GM21786 (cell line): ENCODE measurements around the gene GAB1.
"Not testable (repeated sequence)": the region's sequence is repeated elsewhere in the genome, so short reads cannot be mapped to it uniquely, and the experiment has no call there.

Source experiments
- ATAC-seq: cut with Tn5 transposase; IDR thresholded peaks from one replicate; pipeline ENCODE4 v1.9.1; 2021; ENCODE audit not compliant: unreplicated experiment

GAB1 gene

DNA sequence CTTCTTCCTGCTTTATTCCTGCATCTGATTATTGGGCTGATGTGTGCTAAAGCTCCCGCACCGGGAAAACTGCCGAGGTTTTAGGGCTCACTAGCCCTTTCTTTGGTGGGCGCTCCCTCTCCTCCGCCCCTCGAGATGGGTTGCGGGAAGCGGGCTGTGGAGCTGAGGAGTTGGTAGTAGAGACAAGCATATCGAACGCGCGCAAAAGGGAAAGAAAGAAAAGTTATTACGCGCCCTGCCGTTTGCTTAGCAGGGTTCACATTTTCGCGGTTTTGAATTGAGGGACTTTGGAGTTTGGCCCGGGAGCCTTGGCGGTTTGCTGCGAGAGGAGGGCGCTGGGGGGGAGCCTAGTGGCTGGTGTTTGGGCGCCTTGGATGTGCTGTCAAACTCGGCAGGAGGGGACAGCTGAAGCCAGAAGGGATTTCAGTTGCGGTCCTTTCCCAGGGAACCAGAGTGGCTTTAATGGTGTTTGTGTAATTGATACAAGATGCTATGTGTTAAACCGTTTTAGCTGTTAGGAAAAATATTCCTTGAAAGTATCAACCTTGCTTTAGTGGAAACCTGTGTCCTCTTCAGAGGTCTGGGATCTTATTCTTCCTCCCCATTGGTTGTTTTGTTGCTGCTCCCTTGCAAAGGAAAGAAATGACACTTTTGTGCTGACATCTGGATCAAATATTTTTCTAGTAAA, 1.1 kb downstream of the GAB1 start:
- ATAC-seq = no peak

DNA sequence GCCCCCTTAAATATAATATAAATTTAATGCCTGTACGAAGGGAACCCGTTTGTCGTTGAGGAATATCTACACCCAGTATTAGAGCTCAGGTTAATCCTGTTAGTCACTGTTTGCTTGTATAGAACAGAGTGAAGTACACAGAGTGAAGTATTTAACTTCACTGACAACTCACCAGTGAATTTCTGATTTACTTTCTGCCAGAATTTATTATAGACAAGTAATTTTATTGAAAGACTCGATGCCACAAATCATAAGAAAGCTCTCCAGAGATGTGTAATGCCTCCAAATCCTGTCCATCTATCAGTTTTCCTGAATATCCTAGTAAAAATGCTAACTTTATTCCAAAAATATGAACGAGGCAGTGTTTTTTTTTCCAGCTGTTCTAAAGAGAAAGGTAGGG, 1.6 kb downstream of the GAB1 start:
- ATAC-seq = no peak

DNA sequence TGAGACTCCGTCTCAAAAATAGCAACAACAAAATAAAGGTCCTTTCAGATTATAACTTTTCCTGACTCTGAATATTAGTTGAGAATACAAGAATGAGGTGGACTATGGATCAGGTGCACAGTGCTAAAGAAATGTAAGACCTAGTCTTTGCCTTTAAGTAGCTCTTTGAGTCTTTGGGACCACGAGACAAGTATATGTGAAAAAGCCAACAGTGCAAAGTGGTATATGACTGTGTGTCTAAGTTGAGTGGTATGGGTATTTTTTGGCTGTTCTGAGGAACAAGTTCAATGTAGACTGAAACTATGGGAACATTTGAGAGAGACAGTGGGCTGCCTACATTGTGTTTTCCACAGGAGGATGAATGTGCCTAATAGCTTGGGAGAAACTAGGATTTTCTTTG, 2.8 kb downstream of the GAB1 start:
- ATAC-seq = no peak

DNA sequence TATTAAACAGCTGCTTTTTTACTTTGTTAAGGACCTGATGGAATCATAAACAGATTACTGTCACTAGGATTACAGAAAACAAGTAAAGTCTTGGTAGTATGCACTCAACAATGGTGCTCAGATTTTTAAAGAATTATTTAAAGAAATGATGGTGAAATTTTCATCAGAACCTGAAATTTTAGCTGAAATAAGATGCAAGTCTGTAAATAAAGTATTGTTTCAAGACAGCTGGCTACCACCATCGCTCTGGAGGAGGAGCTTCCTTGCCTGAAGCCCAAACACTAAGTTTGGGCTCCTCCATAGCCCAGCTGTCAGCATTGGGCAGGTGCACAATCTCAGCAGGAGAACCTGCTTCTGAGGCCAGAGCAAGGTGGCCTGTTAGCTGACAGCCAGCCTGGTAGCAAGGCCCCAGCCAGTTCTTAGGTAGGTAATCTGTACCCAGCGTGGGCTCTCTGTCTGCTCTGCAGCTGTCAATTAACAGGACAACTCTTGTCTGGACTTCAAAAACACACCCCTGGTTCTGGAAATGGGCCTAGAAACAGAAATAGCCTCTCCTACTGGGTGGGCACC, 4.6 kb downstream of the GAB1 start:
- ATAC-seq = no peak

DNA sequence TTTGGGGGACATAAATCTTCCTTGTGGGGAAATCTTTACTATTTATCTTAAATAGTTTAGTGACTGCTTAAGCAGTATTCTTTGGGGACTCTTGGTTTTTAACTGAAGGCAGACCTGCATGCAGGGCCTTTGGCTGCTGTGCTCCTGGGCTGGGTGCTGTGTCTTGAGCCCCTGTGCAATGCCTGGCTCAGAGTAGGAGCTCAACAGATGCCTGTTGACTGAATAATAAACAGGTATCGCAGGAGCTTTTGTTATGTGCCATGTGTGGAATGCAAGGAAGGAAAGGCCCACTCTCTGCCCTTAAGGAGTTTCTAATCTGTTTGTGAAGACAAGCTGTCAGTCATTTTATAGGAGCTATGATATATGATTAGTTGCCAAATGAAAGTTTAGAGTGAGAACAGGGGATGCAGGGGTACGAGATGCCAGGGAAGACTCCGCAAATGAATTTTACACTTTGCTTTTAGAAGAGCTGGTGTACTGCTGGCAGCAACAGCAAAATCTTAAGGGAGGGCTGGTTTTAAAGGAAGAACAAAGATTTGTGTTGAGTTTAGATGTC, 6.7 kb downstream of the GAB1 start:
- ATAC-seq = no peak

DNA sequence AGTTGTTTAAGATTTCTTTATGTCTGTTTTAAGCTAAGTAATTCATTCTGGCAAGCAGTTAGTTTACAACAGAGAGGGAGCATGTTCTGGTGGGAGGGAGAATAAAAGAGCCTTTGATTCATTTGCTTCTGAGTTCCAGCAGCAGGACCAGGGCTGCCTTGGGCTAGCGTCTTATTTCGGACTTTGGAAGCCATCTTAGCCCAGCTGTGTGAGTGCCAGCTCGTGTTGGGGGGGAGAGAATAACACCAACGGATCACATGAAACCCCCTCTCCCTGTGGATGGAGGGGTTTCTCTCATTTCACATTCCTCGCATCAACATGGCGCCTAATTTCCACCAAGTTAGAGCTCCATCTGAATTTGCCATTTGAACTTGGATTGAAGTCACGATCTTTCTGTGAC, 7.4 kb downstream of the GAB1 start:
- ATAC-seq = no peak

DNA sequence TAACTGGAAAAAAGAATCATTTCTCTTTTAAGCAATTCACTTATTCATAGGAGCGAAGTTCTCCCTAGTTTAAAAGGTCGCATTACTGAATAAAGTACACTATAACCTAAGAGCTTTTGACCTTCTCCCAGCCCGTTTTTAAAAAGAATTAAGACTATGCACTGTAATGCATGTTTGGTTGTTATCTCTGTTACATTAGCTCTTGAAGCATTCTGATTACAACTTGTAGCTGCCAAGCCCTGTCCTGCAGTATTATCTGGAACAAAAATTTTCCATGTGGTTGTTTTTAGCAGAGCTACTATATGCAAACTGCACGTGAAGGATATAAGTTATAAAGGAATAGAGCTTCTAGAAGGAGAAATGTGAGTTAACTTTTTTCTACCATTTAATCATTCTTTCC, 8.1 kb downstream of the GAB1 start:
- ATAC-seq = no peak

DNA sequence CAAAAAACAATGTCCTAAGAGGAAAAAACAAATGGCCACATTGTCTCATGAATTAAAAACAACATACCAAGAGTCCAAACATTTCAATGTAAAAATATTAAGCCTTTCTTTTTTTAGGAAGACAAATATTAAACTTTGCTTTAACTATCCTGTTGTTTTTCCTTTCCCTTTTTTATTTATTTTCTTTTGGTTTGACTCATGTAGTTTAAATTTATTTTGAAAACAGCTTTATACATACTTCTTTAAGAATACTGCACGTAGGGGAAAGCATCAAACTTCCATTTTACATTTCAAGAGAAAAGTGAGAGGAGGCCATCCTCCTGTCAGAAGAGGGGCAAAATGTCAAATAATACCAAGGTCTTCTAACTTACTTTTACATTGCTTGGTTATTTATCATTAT, 8.7 kb downstream of the GAB1 start:
- ATAC-seq = no peak

DNA sequence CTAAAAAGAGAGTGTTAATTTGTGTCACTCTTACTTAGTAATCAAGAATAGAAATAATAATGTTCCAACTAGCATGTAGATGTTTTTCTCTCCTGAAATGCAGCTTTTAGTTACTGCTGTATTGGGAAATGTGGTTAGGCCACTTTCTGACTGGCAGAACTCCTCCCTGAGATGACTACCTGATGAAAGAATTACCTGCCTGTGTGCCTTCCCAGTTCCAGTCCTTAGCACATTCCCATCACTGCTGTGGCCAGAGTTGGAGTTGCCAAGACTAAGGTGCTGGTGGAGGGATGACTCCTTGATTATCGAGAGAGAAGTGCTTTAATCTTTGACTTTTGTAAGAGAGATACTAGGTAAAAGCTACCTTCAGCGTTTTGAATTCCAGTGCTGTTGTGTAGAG, 9.5 kb downstream of the GAB1 start:
- no peak for ATAC-seq

DNA sequence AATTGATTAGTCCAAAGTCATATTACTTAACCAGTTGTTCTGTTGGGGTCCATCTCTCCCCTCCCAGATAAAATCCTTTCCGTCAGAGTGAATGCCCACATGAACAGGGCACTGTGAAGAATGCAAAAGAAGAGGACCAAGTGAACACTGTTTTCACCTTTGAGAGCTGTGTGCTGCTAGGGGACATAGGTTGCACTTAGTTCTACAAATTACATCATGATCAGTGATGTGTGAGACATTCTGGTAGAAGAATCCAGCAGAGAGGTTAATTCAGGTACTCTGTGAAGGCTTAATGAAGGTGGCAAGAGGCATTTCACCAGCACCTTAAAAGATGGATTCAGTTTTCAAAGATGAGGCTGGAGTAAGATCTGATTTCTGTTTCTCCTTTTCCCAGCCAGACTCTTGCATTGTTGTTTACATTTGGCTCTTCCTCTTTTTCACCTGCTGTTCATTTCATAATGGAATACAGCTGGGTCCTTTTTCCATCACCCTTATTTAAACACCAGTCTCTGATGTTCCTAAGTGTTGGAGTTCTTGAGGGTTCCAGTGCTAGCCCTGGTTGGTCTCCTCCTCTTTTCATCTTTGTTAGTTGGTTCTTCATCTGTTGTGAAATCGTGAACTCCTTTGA, 10.9 kb downstream of the GAB1 start:
- ATAC-seq = no peak

DNA sequence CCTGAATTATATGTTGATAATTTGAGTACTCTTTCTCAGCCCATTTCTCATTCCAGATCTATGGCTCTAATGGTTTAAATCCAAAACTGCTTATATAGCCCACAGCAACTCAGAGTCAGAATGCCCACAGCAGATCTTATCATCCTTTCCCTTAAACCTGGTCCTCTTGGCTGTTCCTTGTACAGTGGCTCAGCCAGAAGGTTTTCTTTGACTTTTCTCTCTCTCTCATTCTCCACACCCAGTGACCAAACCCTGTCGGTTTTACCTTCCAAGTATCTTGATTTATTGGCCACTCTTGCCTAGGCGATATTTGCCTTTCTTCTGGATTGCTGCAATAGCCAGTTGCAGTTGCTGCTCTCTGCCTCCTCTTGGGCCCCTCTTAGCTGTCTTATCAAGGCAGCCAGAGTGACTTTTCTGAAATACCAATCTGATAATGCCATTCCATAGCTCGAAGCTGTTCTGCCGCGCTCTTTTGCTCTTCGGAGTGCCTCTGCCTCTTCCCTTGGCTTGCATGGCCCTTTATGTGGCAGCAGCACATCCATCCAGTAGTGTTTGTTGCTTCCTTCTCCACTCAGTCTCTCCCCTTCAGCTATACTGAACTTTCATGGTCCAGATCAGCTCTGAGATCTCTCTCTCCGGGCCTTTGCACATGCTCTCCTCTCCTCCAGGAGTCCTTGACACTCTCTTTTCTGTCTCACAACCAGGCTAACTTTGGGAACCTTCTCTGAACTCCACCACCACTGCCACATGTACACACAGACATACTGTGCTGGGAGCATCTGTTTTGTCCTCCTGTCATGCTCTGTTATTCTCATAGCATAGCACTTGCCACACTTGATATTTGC, 11.8 kb downstream of the GAB1 start:
- ATAC-seq = no peak

DNA sequence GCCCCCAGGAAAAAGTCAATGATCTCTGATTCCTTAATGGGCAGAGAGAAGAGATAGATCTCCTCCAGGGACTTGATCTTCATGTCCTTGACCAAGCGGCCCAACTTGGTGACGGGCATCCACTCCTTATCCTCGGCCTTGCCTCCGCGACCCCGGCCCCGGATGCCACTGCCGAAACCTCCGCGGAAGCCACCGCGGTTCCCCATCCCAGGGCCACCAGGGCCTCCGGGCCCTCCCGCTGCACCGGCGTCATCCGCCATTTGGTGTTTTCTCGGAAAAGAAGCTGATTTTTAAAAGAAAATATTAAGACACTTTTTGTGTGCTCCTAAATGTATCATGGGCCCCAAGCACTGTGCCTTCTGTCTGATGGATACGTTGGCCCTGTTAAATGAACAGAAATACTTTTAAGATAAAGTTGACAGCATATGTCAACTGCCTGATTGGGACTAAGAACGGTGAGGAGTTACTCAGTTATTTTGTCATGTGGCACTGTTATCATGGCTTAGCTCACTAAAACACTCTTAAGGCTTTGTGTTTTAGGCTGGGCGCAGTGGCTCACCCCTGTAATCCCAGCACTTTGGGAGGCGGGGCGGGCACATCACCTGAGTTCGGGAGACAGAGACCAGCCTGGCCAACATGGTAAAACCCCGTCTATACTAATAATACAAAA, 13.3 kb downstream of the GAB1 start:
- ATAC-seq = not testable (repeated sequence)

DNA sequence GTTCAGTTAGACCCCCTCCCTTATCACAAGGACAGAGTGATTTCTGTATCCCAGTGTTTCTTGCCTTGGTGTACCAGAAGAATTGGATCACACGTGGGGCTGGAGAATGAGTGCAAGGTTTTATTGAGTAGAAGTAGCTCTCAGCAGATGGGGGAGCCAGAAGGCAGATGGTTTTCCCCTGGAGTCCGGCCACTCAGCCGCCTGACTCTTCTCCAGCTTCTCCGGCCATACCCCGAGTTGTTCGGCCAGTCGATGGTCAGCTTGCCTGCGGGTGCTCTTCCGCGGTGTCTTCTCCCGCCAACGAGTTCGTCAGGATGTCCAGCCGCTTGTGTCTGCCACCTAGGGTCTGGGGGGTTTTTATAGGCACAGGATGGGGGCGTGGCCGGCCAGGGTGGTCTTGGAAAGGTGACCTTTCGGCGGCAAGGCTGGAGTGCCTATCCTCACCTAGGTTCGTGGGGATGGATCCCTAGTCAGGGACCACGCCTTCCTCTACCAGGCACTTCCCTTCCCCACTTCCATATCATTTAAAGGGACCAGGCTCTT, 14.5 kb downstream of the GAB1 start:
- no peak for ATAC-seq

DNA sequence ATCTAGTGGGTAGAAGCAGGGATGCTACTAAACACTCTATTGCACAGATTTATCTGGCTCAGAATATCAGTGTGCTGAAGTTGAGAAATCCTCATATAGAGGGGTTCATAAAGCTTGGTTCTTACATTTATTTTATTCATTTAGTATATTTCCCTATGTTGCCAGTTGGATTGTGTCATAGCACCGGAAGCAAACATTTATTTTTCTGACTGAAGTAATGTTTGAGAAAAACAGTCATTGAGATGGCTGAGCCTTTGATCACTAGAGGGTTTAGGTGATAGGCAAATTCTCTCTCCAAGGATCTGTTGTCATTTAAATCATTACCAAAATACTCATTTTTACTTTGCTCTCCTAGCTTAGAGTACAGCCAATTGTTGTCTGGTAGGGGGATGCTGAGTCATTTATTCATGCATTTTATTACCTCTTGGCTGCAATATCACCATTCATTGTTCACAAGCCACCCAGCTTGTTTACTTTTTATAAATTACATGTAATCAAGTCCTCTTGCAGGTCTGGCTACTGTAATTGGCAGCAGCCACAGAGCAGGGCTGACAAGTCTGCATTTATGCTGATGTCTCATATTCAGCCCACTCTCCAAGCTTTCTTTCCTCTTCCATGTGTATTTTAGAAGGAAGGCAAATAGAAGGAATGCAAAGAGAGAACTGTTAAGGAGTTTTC, 15.2 kb downstream of the GAB1 start:
- no peak for ATAC-seq

DNA sequence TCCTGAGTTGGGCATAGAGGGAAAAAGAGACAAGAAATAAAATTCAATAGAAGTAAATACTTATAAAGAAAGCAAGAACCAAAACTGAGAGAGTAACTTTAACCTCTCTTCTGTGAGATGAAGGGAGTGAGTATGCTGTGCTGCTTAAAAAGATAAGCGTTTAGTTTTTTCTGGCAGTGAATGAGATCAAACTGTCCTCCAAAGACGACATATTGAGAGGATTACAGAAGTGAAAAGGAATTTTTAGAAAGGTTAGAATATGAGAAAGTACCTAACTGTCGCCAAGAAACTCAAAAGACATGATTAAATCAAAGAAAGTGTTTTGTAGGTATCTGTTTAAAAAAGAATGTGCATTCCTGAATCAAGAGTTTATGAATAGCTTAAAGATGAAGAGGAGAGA, 16.0 kb downstream of the GAB1 start:
- no peak for ATAC-seq

DNA sequence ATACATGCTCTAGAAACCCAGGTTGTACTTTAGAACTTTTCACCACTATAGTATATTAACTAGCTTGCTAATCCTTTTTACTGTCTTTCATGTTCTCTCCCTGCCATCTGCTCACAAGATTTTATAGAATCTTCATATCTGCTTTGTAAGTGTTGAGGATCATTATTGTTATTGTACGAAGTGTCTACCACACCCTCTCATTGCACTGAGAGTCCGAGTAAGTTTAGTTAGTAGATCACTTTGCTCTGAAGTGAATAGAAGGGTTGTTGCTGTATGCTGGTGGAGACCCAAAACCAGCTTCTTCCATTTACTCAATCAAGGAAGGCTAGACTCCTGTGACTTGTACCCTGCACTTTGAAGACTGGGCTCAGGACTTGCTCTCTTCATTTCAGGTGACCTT, 17.1 kb downstream of the GAB1 start:
- no peak for ATAC-seq

DNA sequence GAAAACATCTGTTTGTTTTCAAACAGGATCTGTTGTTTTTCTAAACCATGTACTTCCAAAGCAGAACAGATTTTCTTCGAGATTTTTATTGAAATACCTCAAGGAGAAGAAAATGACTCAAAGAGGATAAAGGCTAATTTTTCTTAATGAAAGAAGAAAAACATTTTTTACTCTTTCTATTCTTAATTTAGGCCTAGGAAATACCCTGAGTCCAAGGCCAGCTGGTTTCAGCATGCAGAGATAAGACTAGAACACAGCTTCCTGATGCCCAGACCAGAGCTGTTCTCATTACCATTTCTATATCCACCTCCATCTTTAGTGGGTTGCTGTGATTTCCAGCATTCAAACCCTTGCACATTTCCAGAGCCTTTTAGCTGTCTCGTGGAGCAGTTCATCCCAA, 18.3 kb downstream of the GAB1 start:
- peak; percentile 26 for ATAC-seq

DNA sequence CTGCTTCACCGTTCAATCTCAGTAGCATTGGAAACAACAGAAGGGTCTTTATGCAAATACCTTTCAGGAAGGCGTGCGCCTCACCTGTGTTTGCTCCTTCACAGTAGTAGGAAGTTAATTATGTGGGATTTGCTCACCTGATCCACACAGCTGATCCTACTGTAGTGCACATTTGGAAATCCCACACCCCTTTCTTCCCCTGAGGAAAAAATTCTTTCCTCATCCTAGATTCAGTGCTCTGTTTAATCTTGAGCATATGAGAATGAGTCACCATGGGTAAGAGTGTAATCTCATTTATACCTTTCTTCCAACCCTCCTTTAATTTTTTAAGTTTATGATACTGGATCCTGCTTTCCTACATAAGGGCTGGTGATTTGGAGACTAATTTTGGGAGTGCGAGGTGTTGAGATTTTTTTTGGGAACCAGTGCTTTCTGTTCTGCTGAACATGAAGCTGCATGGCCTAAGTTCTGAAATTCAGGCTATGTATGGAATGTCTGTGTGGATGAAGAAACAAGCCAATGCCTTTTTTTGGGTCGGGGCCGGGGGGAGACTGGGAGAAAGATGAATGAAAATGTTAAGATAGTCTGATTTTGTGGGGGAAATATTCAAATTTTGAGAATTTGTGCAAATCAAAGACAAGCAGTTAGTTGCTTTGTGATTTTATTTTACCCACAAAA, 19.0 kb downstream of the GAB1 start:
- no peak for ATAC-seq

DNA sequence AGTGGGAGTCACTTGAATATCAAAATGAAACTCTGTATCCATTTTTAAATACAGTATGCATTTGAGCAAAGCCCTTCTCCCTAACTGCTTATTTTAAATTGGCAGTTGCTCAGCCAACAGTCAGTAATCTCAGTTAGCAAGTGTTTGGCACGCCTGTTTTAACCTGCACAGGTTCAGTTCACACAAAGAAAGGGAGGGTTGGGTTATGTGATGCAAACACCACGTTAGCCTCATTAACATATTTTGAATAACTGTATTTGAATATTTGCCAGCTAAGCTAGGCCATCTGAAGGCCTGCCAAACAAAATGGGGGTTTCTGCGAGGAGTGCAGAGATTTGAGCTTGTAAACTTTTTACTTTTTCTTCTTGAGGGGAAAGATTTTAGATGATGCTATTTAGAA, 19.8 kb downstream of the GAB1 start:
- no peak for ATAC-seq
